NCI-H1436 (cell line): ENCODE measurements around the gene CCDC196.
"Not testable (repeated sequence)": the region's sequence is repeated elsewhere in the genome, so short reads cannot be mapped to it uniquely, and the experiment has no call there.

Experiments used
- DNase-seq: peaks from one replicate; lab custom pipeline; 2025; lab: John Stamatoyannopoulos, UW

Gene CCDC196

DNA sequence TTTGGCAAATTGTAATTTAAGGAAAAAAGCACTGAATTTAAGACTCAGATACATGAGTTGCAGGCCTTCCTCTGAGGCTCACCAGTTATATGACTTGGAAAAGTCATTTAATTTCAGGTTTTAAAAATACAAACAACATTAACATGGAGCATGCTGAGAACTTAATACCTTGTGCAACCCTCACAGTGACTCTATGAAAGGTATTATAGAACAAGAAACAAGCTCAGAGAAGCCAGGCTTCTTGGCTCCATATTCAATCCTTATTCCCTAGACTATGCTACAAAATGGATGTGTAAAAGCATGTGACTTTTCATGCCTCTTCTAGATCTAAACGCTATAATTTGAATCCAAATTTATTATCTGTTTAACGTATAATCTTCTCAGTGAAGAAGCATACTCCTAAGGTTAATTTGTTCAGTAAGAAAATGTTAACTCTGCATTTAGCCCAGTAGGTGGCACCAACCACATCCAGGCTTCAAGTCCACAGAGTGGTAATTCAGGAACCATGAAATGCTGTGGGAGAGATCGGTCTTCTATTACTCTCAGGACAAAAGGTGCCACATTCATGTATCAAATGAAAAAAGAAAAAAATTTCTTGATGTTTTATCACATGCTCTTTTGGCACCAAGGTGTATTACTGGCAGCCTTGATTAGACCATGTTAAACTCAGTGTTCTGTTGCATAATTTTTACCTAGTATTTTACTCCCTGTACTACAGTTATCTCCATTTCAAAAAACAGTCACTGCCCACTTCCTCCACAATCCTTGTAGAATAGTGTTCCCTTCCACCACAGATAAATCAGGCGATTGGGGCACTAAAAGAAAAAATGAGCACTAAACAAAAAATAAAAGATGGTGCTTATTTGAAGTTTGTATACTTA lies 9.3 kb downstream of the CCDC196 start:
- peak; percentile 56 for DNase-seq

GRCh38 chr14:66496188-66496807 lies 10.1 kb downstream of the CCDC196 start:
- DNase-seq, result no peak

- no peak for DNase-seq
Observed at GRCh38 chr14:66496911-66497310, 10.7 kb downstream of the CCDC196 start.

GRCh38 chr14:66498311-66498710 lies 12.1 kb downstream of the CCDC196 start:
- DNase-seq, result no peak

DNA sequence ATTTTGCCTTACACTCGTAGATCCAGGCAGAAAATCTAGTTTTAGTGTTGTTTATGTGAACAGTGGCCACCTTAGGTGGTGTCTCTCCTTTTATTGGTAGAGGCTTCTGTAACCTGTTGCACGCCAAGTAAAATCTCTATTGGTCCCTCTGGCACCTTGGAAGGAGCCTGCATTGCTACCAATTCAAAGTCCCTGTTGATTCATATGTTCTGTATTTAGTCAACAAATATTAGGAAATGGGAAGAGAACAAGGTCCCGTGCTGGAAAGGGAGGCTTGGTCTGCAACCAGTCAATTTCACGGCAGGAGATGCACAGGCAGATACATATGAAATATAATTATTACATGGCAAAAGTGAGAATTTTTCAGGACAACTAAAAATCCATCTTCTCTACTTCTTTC lies 15.4 kb downstream of the CCDC196 start:
- no peak for DNase-seq

DNA sequence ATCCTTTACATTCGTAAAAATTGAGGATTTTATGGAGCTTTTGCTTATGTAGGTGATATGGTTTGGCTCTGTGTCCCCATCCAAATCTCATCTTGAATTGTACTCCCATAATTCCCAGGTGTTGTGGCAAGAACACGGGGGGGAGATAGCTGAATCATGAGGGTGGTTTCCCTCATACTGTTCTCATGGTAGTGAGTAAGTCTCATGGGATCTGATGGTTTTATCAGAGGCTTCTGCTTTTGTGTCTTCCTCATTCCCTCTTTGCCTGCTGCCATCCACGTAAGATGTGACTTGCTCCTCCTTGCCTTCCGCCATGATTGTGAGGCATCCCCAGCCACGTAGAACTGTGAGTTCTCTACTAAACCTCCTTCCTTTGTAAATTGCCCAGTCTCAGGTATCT lies 16.7 kb downstream of the CCDC196 start:
- not testable (repeated sequence) for DNase-seq

- DNase-seq, result no peak
Observed at GRCh38 chr14:66503532-66503931, 17.4 kb downstream of the CCDC196 start.

GRCh38 chr14:66507181-66507721 lies 21.1 kb downstream of the CCDC196 start:
- no peak for DNase-seq

DNA sequence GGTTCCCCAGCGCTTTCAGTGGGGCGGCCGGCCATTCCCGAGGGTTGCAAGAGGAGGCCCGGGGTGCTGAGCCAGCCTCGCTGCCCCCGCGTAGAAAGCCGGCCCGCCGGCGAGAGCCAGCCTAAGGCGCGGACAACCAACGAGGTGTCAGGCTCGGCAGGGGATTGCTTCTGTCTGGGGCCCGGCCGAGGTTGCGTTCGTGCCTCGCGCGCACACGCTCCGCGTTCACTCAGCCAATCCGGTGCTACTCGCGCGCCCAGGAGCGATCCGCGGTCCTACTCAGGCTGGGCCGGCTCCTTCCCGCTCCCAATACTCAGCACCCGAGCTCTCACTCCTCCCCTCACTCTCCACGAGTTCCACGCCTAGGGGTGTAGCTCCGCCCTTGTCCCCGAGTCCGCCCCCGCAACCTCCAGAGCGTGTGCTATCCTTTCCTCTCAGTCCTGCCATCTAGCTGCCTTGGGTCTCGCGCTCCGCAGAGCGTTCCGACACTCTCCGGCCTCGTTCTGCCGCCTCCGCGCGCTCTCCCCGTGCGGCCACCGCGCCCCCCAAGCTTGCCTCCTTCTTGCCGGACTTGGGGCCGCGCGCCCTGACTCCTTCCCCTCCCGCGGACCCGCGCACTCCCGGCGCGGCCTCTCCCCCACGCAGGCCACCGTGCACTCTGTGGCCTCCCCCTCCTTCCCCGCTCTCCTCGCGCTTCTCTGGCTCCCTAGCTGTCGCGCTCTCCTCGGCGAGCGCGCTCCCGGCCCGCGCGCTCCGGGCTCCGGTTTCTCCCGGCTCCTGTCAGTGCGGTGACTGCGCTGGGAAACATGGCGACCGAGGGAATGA lies 21.8 kb downstream of the CCDC196 start, which contains the start of gene GPHN:
Gene GPHN (plus strand): TSS at position 426 of the 825 bp plus-strand sequence.
- peak; percentile 94 for DNase-seq

DNA sequence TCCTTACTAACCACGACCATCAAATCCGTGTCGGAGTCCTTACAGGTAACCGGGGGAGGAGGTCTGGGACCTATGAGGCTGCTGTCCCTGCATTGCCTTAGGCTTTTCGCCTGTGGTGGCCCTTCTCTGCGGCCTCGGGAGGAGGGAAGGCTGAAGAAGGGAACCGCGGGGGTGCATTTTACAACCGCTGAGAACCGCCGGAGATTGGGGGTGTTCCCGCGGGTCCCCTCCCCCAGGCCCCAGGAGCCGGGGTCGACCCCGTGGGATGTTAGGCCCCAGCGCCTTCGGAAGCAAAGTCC lies 22.3 kb downstream of the CCDC196 start:
- no peak for DNase-seq

- DNase-seq, result peak; percentile 21
Observed at GRCh38 chr14:66508846-66509621, 22.9 kb downstream of the CCDC196 start.

DNA sequence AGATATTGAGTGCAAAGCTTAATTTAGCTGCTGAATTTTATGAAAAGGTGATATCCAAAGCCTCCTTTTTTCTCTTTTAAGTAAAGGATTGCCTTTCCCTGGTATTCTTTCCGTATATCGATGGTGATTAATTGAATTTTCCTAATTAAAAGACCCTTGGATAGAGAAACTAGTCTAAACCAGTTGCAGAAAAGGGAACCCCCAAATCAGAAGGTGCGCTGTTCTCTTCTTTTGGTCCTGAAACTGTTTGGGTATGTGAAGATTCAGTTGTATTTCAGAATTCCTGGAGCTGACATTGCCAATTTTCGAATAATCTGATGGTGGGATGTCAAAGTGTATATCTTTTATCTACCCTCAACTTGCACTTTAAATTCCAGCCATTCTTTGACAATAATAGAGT lies 23.7 kb downstream of the CCDC196 start:
- no peak for DNase-seq

- DNase-seq, result no peak
Observed at GRCh38 chr14:66511849-66512248, 25.7 kb downstream of the CCDC196 start.

- no peak for DNase-seq
Observed at GRCh38 chr14:66514213-66514612, 28.0 kb downstream of the CCDC196 start.

GRCh38 chr14:66530526-66530925 lies 44.4 kb downstream of the CCDC196 start:
- no peak for DNase-seq

- no peak for DNase-seq
Observed at GRCh38 chr14:66539034-66539433, 52.9 kb downstream of the CCDC196 start.

DNA sequence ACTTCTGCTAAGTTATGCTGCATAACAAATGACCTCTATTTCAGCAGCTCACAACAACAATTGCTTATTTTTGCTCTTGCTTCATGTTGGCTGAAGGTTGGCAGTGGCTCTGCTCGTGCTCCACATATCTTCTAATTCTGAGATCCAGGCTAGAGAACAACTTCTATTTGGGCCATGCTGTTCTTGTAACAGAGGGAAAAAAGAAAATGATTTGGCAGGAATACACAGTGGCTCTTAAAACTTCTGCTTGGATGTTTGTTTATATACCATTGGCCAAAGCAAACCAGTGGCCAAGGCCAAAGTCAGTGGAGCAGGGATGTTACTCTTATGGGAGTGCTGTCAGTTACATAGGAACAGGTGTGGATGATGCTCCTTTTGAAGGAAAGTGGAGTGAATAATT lies 53.9 kb downstream of the CCDC196 start:
- DNase-seq, result no peak

DNA sequence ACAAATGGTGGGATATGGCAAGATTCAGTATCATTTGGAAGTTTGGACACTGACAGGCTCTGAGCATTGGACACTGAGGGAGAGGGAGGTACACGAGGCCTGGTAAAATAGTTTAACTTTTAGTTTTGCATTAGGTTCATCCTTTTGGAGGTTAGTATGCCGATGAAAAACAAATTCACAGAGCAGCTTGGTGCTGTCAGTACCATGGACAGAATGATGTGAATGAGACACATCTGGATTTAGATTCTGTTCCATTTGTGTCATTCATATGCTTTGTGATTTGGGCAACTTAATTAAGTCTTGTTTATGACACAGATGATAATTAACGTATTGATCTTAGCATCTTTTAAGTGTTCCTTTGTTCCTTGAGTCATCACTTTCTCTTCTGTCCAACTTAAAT lies 55.5 kb downstream of the CCDC196 start:
- DNase-seq, result no peak

GRCh38 chr14:66543996-66544395 lies 57.8 kb downstream of the CCDC196 start:
- no peak for DNase-seq

DNA sequence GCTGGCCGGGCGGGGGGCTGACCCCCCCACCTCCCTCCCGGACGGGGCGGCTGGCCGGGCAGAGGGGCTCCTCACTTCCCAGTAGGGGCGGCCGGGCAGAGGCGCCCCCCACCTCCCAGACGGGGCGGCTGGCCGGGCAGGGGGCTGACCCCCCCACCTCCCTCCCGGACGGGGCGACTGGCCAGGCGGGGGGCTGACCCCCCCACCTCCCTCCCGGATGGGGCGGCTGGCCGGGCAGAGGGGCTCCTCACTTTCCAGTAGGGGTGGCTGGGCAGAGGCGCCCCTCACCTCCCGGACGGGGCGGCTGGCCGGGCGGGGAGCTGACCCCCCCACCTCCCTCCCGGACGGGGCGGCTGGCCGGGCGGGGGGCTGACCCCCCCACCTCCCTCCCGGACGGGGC lies 59.0 kb downstream of the CCDC196 start:
- not testable (repeated sequence) for DNase-seq

- not testable (repeated sequence) for DNase-seq
Observed at GRCh38 chr14:66545751-66546150, 59.6 kb downstream of the CCDC196 start.
